Medulla oblongata (tissue), 1 donor: Measurements from ENCODE around the gene ALOX12B.
A peak's percentile ranks its signal among the peaks of the same experiment; 100 is the strongest.

Experiments used
- DNase-seq: peaks from one replicate; pipeline ENCODE4 v3.0.0-alpha.2; 2015; ENCODE audit errors: extremely low spot score

The ALOX12B gene

DNA sequence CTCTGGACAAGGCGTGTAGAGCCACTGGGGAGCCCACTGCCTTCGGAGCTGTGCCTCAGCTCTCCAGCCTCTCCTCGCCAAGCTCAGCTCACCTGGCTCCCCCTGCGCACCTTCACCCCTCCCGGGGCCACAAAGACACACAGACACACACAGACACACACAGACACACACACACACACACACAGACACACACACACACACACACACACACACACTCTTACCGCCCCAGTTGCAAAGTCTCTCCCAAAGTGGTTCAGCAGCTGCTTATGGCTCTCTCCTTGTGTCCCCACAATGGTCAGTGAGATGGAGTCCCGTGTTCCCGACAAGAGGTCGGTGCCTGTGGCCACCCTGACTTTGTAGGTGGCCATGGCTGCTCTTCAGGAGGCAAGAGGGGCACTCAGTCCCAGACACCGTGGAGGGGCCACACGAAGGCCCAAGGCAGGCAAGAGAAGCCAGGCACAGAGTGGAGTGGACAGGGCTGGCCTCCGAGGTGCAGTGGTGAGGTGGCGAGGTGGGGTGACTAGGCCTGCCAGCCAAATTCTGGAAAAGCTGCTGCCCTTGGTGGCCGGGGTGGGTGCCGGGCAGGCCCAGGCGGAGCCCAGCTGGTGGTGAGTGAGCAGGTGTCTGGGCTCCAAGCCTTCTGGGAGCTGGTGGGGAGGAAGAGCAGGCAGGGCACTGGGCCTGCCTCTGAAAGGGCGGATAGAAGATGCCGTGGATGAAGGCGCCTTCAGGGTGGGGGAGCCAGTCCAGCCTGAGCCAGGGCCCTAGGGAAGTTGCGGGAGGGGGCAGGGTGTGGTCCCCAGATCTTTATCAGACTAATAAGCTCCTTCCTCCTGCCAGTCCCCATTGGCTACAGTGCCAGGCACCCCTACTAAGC, at the start of gene ALOX12B:
TSS of gene ALOX12B (minus strand) at position 642 of the 877 bp plus-strand sequence. CDS start at position 368, 274 bp downstream.
- DNase-seq, result no peak

DNA sequence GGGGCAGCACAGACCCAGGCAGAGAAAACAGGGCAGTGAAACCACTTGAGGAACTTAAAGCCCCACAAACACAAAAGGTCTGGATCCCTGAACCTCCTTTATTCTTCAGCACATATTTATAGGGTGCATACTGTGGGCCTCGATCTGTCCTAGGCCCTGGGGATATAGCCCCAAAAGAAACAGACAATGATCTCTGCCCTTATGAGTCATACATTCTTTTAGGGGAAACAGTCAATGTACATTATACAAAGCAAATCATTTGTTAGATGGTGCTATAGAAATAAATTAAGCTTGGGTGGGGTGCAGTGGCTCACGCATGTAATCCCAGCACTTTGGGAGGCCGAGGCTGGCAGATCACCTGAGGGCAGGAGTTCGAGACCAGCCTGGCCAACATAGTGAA, 46.4 kb upstream of the ALOX12B start:
- DNase-seq, result no peak

DNA sequence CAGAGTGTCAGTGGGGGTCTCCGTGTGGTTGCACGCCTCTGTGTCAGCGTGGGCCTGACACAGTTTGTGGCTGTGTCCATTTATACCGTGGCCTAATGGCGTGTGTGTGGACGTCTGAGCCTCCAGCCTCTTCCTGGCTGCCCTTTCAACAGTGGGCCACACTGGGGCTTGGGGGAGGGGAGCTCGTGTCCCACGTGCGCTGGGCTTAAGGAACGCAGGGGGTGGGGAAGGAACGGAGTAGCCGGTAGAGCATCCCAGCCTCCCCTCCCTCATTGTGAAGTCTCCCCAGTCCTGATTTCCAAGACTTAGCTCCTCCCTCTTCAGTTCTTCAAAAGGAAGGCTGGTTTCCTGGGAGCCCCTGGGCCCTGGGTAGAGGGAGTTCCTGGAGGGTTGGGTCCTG, 45.9 kb upstream of the ALOX12B start:
- no peak for DNase-seq

GRCh38 chr17:8131844-8132441, 44.4 kb upstream of the ALOX12B start:
- no peak for DNase-seq

DNA sequence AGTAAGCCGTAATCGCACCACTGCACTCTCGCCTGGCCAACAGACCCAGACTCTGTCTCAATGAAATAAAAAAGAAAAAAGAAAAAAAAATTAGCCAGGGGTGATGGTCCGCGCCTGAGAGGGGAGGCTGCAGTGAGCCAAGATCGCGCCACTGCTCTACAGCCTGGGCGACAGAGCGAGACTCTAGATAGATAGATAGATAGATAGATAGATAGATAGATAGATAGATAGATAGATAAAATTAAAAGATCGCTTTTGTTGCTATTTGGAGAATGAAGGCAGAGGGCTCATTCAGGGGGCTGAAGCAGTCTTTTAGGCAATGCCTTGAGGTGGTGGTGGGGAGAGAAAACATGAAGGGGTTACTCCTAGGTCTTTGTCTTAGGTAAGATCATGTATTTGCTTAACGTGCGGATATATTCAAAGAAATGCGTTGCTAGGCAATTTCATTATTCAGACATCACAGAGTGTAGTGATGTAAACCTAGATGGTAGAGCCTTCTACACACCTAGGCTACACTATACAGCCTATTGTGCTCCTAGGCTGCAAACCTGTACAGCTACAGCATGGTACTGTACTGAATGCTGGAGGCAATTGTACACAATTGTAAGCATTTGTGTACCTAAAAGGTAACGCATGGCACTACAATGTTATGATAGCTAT, 40.7 kb upstream of the ALOX12B start:
- no peak for DNase-seq

DNA sequence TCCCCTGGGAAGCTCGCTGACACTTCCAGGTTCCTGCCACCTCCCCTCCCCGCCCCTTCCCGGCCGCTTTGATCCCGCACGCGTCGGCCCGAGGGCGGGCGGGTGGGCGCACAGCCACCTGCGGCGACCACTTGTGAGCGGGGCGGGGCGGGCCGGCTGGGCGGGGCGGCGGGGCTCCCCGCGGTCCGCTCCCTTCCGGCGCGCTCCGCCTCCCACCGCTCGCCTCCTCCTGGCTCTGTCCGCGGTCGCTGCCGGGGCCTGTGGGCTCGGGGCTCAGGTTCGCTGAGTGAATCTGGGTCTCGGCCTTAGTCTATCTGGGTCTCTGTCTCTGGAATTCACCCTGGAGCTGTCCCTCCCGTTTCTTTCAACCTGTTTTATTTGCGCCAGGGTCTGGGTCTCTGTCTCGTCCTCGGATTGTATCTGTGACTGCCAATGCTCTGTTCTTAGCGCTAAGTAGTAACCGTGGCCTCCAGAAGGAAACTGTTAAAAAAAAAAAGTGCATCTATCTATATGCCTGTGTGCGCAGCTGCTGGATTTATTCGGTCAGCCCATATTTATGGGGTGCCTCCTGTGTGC, 39.1 kb upstream of the ALOX12B start:
- peak; percentile 63 for DNase-seq

- no peak for DNase-seq
Observed at GRCh38 chr17:8125947-8126490, 38.5 kb upstream of the ALOX12B start.

- DNase-seq, result peak; percentile 89
Observed at GRCh38 chr17:8125154-8125946, 37.8 kb upstream of the ALOX12B start.

GRCh38 chr17:8124350-8125153, 37.0 kb upstream of the ALOX12B start:
- no peak for DNase-seq

DNA sequence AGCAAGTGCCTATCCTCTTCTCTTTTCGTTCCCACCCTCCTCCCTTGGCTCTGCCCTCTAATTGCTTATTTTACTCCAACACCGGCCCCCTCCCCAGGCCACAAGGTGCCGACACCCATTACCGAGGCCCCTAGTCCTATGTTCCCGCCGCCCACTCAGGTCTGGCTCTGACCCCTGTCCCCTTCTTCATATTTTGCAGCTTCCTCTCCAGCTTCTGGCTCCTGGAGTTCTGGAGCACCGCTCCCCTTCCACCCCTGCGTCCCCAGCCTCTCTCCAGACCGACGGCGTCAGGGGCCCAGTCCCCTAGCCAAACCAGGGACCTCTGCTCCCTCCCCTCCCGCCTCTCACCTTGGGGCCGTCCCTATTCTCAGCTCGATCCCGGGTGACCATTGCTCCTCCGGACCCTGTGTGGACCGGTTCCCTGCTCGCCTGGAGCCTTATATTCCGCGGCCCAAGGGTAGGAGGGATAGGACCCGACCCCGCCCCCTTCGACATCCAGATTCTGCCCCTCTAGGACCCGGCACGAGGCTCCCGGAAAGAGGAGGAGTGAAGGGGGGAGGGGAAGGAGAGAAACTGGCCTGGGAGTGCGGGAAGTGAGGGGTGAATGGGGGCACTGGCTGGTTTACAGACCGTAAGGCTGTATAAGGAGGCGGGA, 36.3 kb upstream of the ALOX12B start, which contains the start of gene HES7:
TSS of gene HES7 (minus strand) at position 412 of the 655 bp plus-strand sequence. CDS start at position 390, 22 bp downstream.
- no peak for DNase-seq

DNA sequence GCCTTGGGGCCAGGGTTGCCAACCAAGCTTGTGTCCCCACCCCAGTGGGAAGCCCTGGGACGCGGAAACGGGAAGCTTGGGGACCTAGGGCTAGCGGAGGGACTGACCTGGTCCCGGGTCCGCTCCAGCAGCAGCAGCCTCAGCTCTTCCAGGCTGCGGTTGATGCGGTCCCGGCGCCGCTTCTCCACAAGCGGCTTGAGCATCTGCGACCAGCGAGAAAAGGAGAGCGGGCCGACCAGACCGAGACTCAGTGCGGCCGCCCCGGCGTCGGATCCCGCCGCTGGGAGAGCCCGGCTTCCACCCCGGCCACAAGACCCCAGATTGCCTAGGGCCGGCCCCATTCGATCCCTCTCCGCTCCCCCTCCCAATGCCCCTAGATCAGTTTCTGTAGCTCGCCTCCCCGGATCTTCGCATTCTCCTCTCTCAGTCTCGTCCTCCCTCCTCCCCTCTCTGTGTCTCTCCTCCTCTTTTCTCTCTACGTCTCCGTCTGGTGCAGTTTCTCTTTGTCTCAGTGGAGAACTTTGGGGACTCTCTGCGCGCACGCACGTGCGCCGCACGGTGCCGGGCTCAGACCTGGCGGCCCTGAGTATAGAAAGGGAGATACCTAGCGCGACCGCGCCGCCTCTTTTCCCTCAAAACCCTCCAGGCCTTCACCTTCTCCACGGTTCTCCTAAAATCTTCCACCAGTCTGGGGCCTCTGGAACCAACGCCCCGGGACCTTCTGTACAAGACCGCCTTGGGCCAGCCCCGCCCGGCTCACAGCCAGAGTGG, 35.6 kb upstream of the ALOX12B start:
- no peak for DNase-seq

- peak; percentile 36 for DNase-seq
Observed at GRCh38 chr17:8122422-8122923, 35.0 kb upstream of the ALOX12B start.

DNA sequence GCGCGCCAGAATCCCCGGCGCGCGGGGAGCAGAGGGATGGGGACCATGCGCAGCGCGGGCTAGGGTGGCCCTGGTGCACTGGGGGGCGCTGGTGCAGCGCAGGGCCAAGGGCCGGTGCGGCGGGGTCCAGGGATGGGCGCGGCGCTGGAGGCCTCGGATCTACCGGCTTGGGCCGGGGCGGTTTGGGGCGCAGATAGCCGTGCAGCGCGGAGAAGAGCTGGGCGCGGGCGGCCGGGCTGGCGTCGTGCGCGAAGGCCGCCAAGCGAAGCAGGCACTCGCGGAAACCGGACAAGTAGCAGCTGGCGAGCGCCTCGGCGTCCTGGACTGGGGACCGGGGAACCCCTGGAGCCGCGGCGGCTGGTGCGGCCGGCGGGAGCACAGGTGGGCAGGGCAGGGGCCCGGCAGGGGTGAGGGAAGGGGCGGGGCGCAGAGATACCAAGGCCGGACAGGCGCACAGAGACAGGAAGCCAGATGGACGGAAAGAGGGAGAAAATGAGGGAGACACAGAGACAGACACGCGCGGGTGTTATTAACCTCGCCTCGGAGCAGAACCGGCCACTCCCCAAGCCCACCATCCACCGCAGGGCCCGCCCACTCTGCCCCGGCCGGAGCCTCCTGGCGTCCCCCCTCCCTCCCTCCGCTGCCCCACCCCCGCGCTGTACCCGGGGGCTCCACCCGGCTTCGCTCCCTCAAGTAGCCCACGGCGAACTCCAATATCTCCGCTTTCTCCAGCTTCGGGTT, 34.3 kb upstream of the ALOX12B start:
- DNase-seq, result peak; percentile 70

DNA sequence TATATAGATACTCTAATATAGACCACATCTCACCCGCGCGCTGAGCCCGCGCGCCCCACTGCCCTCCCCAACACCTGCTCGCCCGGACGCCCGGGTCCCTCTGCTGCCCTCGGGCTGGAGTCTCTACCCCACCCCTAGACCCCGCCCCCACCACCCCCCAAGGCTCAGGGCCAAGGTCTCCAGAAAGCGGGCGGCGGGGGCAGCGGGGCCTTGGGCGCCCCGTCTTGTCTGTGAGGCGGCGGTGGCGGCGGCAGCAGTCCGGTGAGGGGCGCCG, 33.8 kb upstream of the ALOX12B start:
- no peak for DNase-seq

DNA sequence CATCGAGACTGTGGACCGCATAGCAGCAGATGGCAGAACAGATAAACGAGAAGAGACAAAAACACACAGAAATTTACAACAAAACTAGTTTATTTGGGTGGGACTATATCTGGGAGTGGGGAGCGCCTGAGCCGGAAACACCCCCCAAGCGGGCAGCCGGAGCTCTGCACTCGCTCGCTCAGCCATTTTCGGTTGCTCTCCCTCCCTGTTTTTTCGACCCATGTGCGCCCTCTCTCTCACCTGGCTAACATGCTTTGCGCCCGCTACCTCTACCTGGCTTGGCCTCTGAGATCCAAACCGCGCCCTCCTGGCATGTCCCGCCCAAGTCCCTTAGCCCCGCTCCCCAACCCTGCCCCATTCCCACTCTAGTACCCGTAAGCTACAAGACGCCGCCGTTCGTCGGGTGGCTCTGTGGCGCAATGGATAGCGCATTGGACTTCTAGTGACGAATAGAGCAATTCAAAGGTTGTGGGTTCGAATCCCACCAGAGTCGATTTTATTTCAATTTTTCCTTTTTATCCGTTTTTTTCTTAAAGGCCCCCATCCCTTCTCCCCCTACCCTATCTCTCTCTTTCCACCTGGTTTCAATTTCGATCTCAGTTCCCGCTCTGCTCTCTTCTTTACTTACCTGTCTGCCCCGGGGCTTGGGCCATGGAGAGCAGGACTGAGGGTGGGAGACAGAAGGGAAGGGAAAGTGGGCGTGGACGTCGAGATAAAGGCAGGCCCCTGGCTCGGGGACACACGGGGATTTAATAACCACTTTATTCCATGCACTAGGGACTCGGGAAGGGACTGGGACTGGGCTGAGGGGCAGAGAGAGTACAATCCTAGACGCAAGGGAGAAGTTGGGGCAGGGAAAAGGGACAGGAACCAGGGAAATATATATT, 33.2 kb upstream of the ALOX12B start:
- peak; percentile 72 for DNase-seq

GRCh38 chr17:8119581-8120519, 32.3 kb upstream of the ALOX12B start:
- DNase-seq, result peak; percentile 97
